Glomerular endothelial cell (primary cell): ENCODE data around the gene REXO2. TPM values are rescaled to one million over a fixed set of nuclear protein-coding genes. Genes with fewer than 3 reads are reported as not detected.

Source experiments
- DNase-seq: peaks from one replicate; pipeline ENCODE4 v3.0.0-alpha.2; 2011; ENCODE audit warnings: low read depth, low spot score; ENCODE audit errors: extremely low read depth
- total RNA-seq: library from RNA; depleted of rRNA; stranded (reverse); fragments of >200 nt; gene quantifications from 2 replicates; pipeline ENCODE4 v1.2.3, GENCODE V29; 2015

The REXO2 gene
- total RNA-seq = 137 and 198 TPM in 2 replicates

DNA sequence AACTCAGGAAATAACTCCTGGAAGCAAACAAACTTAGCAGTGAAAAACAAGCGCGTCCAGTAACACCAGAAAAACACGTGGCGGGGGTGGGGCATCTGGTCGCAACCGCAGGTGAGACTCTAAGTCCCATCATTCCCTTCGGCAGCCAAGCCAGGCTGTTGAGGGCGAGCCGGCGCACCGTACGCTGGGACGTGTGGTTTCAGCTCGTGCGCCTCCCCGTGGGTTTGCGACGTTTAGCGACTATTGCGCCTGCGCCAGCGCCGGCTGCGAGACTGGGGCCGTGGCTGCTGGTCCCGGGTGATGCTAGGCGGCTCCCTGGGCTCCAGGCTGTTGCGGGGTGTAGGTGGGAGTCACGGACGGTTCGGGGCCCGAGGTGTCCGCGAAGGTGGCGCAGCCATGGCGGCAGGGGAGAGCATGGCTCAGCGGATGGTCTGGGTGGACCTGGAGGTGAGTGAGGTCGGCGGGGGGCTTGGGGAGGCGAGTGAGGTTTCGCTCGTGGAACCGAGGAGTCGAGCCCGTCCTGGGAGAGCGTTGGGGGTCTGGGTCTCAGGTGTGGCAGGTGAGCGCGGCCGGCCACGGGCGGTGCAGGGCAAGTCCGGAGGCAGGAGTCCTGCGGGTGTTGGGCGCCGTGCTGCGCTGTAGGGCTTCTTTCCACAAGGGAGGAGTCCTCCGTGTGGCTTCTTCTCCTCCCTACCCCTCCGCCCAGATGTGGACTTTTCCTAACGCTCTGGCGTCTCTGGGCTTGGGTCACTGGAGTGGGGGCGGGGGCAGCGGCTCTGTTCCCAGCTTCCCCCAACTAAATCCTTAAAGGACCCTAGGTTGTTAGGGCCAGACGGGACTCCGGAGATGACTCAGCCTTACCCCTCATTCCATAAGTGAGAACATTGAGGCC lies at the start of gene REXO2:
Gene REXO2 (plus strand): TSS at position 239 of the 892 bp plus-strand sequence. CDS start 62 bp downstream, at position 301.
- peak; percentile 67 for DNase-seq

- DNase-seq = no peak
Observed at GRCh38 chr11:114392735-114393667, 46.3 kb upstream of the REXO2 start.

DNA sequence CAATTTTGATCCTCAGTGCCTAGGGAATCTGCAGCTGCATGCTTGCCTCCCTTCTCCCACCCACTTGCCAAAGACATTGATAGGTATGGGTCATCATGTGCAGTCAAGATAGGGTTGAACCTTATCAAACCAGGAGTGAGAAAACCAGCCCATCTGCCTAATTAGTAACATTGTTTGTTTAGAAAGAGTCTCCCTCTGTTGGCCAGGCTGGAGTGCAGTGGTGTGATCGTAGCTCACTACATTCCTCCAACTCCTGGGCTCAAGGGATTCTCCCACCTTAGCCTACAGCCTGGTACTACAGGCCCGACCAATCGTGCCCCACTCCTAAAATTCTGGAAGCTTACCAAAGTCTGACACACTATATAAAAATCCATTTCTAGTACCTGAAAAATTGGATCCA lies 43.5 kb upstream of the REXO2 start:
- DNase-seq = no peak

DNA sequence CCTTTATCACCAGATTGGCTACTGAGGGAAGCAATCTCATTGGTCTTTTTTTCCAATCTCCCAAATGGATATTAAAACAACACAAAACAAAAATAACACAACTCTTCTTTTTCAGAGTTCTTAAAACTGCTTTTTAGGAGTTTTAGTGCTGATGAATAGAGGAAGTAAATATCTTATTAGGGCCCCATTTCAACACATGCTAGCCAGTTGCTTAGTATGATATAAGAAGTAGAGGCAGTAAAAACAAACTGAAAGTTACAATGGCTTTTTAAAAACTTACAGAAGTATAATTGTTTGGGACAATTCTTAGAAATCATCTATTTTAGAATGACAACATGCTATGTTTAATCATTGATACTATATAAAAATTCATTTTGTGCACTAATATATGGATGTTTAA lies 42.4 kb upstream of the REXO2 start:
- no peak for DNase-seq

DNA sequence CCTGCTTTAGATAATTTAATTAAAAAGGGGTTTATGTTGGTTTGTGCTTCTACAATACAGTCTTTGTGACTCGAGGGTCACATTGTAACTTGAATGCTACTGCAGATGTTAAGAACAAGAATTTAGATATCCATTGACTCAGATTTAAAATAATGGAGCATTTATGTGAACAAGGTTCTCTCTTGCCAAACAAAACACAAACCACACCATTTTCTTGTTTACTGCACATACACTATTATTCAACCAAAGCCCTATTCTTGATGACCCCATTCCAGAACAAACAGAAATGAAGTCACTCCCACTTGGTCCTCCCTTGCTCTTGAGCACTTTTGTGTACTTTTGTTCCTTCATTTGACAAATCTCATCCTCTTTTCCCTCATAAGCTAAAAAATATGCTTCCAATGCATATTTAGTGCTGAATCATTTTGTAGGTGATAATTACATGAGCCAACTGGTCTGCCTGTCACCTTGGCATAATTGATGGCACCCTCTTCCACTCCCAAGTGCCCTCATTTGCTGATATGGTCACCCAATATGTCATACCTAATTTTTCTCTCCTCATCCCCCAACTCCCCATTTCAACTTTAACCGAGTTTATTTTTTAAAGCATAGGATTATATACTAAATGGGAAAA lies 41.8 kb upstream of the REXO2 start:
- no peak for DNase-seq

GRCh38 chr11:114398303-114398920 lies 40.9 kb upstream of the REXO2 start:
- DNase-seq = no peak

DNA sequence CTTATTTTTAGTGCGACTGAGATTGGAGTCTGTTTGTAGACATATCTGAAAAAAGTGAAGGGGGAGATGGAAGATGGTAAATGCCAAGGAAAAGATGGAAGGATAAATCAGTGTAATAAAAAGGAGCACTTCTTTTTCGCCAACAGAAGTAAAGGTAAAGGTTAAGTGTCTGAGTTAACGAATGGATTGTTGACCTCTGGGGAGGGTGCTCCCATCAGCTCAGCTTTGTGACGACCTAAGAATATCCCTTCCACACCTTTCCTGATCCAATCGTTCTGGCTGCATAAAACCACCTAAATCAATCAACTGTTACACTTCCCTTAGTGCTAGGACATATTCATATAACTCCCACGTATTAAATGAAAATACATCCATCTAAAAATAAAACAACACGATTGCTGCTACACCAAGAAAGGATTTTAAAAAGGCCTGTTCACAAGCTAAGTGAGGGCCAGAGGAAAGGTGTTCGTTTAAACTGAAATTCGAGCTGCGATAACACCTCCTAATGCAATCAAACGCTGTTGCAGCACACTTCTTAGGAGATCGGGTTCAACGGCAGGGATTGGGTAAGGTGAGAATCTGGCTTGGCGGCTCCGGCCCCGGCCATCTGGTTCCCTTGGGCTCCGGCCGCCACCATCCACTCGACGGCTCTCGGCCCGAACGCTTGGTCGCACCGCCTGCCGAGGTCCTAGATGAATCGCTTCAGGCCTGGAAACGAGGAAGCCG lies 39.6 kb upstream of the REXO2 start:
- no peak for DNase-seq

GRCh38 chr11:114400216-114400914 lies 38.9 kb upstream of the REXO2 start, which contains the start of the genes C11orf71 and RBM7:
Gene C11orf71, minus strand, starts transcription at chr11:114400511. Its CDS starts 180 bp downstream, at chr11:114400331.
Gene RBM7, plus strand, starts transcription at chr11:114400666. Its CDS starts 6 bp downstream, at chr11:114400672.
- DNase-seq = peak; percentile 89

GRCh38 chr11:114400915-114401223 lies 38.4 kb upstream of the REXO2 start:
- DNase-seq = no peak

DNA sequence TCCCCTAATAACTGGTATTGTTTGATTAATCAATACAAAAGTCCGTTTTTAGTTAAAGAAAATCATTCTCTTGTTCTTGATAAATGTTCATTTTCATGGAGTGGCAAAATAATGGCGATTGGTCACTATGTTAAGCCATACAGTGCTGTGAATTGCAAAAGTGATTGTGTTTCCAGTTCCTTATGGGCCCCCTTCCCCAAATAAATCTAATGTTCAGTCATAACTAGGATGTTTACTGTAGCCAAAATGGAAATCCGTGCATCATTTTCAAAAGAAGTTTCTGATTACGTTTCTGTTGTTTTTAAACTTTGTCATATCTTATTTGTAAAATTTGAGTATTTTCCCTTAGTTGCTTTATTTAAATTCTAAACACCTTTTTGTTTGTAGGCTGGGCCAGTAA lies 38.0 kb upstream of the REXO2 start:
- DNase-seq = no peak

DNA sequence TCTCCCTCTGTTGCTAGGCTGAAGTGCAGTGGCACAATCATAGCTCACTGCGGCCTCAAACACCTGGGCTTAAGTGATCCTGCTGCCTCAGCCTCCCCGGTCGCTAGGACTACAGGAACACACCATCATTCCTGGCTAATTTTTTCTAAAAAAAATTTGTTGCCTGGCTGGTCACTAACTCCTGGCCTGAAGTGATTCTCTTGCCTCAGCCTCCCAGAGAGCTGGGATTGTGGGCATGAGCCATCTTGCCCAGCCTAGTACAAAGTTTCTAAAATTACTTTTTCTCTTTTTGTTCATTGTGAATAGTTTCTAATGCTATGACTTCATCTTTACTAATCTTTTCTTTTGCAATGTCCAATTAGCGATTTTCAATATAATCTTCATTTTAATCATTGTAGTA lies 26.3 kb upstream of the REXO2 start:
- no peak for DNase-seq

DNA sequence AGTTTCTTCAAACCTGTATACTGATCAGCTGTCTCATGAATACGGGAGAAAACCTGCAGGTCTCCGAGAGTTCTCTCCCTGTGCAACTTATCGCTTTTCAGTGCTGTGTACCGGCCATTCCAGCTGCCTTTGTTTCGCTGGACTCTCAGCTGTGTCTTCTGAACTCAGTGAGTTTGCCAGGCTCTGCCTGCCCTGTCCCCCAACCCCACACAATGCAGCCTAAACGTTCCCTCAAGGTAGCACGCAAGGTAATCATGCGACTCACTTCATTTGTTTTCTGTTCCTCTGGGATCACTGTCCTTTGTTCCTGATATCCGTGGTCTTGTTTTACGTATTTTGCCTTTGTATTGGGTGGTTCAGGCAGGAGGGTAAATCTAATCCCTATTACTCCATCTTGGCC lies 25.3 kb upstream of the REXO2 start:
- DNase-seq = no peak

DNA sequence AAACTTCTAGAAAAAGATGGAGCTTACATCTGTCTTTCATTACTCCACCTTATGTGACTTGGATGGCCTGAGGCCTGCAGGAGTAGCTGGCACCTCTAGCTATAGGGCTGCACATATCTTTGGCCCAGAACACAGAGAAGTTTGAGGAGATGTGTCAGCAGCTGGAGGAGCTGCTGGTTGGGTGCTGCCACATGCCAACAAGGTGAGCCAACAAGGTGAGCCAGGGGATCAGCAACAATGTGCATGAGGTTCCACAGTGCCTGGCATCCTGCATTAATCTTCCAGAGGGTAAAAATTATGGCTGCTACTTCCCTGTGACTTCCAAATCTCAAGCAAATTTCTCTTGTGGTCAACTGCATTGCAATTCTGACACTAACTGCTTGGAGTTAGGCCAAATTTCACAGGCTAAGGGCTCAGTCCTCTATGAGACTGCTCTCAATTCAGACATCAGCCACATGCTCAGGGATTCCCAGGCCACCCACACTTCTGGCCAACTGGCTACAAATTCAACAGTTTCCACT lies 22.8 kb upstream of the REXO2 start:
- no peak for DNase-seq

GRCh38 chr11:114426280-114426679 lies 13.0 kb upstream of the REXO2 start:
- DNase-seq = no peak

DNA sequence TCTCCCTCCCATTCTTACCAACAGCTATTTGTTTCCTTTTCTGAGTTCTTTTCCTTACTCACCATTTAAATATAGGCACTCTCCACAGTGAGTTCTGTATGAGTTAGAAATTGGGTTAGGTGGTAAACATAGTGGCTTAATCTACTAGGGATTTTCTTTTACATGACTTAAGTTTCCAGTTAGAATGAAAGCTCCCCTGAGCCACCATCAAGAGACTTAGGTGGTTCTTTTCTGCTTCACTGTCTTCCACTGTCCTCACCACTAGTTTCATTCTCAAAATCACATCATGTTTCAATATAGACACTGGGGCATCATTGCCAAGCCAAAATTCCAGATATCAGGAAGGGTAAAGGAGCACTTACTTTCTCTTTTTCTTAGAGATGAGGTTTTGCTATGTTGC lies 9.0 kb upstream of the REXO2 start:
- DNase-seq = no peak

GRCh38 chr11:114432893-114433292 lies 6.4 kb upstream of the REXO2 start:
- DNase-seq = no peak

- no peak for DNase-seq
Observed at GRCh38 chr11:114433376-114433775, 5.9 kb upstream of the REXO2 start.

- peak; percentile 25 for DNase-seq
Observed at GRCh38 chr11:114438303-114438702, 964 bp upstream of the REXO2 start.
